Tibial artery (tissue), 4 donors: ENCODE measurements around the gene DPPA4.
"Not testable (repeated sequence)": the region's sequence is repeated elsewhere in the genome, so short reads cannot be mapped to it uniquely, and the experiment has no call there.

Source experiments
- DNase-seq, 2 donors: peaks; one replicate each; pipeline ENCODE4 v3.0.0-alpha.2; 2019
- H3K27ac ChIP-seq, 2 donors: fragments of 200-600 bp; sonication (generic) in 1 of 2; 1 replicate in 1 of 2; 2 replicates in 1 of 2; pipeline ENCODE4 v1.5.1; 2018 to 2019; ENCODE audit warnings: mild to moderate bottlenecking in 1 of 2
- H3K27me3 ChIP-seq, 2 donors: fragments of 200-600 bp; sonication (generic) in 1 of 2; one replicate each; pipeline versions ENCODE4 v1.5.1 to v1.6.0; 2016 to 2019
- H3K36me3 ChIP-seq, 3 donors: fragments of 200-600 bp; sonication (generic) in 2 of 3; one replicate each; pipeline ENCODE4 v1.5.1; 2016 to 2019; ENCODE audit warnings: mild to moderate bottlenecking in 2 of 3
- H3K4me1 ChIP-seq, 4 donors: fragments of 200-600 bp; sonication (generic) in 2 of 4; 1 replicate in 3 of 4; 2 replicates in 1 of 4; pipeline ENCODE4 v1.5.1; 2016 to 2019
- H3K4me3 ChIP-seq, 2 donors: fragments of 200-600 bp; sonication (generic) in 1 of 2; 1 replicate in 1 of 2; 2 replicates in 1 of 2; pipeline ENCODE4 v1.5.1; 2018 to 2019; ENCODE audit warnings: mild to moderate bottlenecking in 2 of 2
- H3K9me3 ChIP-seq, 3 donors: fragments of 200-600 bp; sonication (generic) in 1 of 3; one replicate each; pipeline ENCODE4 v1.5.1; 2016 to 2019
- intact Hi-C: fragments of 100-400 bp; cut with DNase I; formaldehyde crosslinking; loops from one replicate; pipeline ENCODE4 v1.15.0; 2023; ENCODE audit warnings: low total_unique reads
- TF ChIP-seq, protein P1 (sequence below), 2 experiments: fragments of 200-600 bp in 1 of 2; fragments of 450-650 bp in 1 of 2; IDR thresholded peaks; one replicate each; pipeline ENCODE4 v1.5.1; 2017 to 2019; ENCODE audit warnings: antibody characterized with exemption in 2 of 2, mild to moderate bottlenecking in 1 of 2, moderate library complexity in 1 of 2

The DPPA4 gene

GRCh38 chr3:109337393-109337792 lies at the start of gene DPPA4:
DPPA4 (minus strand) TSS chr3:109337546; CDS start chr3:109337517, 29 bp downstream.
- TF ChIP-seq, protein P1, sequence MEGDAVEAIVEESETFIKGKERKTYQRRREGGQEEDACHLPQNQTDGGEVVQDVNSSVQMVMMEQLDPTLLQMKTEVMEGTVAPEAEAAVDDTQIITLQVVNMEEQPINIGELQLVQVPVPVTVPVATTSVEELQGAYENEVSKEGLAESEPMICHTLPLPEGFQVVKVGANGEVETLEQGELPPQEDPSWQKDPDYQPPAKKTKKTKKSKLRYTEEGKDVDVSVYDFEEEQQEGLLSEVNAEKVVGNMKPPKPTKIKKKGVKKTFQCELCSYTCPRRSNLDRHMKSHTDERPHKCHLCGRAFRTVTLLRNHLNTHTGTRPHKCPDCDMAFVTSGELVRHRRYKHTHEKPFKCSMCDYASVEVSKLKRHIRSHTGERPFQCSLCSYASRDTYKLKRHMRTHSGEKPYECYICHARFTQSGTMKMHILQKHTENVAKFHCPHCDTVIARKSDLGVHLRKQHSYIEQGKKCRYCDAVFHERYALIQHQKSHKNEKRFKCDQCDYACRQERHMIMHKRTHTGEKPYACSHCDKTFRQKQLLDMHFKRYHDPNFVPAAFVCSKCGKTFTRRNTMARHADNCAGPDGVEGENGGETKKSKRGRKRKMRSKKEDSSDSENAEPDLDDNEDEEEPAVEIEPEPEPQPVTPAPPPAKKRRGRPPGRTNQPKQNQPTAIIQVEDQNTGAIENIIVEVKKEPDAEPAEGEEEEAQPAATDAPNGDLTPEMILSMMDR (IDR thresholded peaks at IDR 0.05), result no peak
- intact Hi-C loops, result no loop called here
- no peaks in the 10 kb centered on the region for H3K27me3 ChIP-seq
- no peak within 1 kb of the TSS for H3K27ac ChIP-seq
- peaks cover 0 to 8% (median 0%) of the 10 kb centered on the region in 4 donors for H3K4me1 ChIP-seq
- no peak for DNase-seq
- no peaks in the 10 kb centered on the region for H3K9me3 ChIP-seq
- H3K4me3 ChIP-seq, result peak within 1 kb of the TSS; percentile 35 to 43
- H3K36me3 ChIP-seq, result no peaks in the 10 kb centered on the region

DNA sequence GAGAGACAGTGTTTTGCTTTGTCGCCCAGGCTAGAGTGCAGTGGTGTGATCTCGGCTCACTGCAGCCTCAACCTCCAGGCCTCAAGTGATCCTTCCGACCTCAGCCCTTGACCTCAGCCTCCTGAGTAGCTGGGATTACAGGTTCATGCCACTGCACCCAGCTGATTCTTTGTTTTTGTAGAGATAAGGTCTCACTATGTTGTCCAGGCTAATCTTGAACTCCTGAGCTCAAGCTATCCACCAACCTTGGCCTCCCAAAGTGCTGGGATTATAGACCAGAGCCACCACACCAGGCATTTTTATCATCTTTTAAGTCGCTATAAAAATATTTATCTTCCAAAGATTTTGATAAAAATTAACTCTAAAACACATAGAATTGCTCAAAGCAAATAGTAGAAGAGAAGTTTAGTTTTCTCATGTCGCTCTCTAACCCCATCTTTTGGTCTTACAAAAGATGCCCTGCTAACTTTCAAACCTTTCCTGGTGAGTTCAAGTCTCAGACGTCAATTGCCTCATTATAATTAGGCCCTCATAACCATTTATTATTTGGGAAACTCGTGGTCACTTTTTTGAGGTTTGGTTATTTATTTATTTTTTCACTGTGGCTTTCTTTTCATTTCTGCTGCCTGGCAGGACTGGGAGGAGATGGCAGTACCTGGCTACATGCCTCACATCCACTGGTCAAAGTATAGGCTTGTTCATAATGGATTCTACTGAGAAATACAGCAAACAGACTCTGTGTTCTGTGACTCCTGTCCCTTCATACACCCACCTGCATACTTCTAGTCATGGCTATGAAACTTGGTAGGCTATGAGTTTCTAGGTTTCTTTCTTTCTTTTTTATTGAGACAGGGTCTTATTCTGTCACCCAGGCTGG lies 48.3 kb upstream of the DPPA4 start:
- Histone ChIP-seq H3K9me3 (no peaks in the 10 kb centered on the region), H3K4me3 (no peak overlapping the region), H3K36me3 (no peaks in the 10 kb centered on the region), H3K27me3 (no peaks in the 10 kb centered on the region), H3K27ac (no peak overlapping the region), H3K4me1 (no peaks in the 10 kb centered on the region)
- DNase-seq, result no peak
- intact Hi-C loops, result no loop called here
- TF ChIP-seq, protein P1 (IDR thresholded peaks at IDR 0.05), result no peak

- no peak for DNase-seq
- no peaks in the 10 kb centered on the region for H3K9me3 ChIP-seq
- H3K27ac ChIP-seq, result no peak overlapping the region
- no peaks in the 10 kb centered on the region for H3K36me3 ChIP-seq
- intact Hi-C loops, result no loop called here
- no peak overlapping the region for H3K4me3 ChIP-seq
- H3K27me3 ChIP-seq, result no peaks in the 10 kb centered on the region
- H3K4me1 ChIP-seq, result no peaks in the 10 kb centered on the region
- TF ChIP-seq, protein P1 (IDR thresholded peaks at IDR 0.05), result no peak
These were observed 46.8 kb upstream of the DPPA4 start for GRCh38 chr3:109384164-109384563.

- intact Hi-C loops, result no loop called here
- TF ChIP-seq, protein P1 (IDR thresholded peaks at IDR 0.05), result no peak
- H3K9me3 ChIP-seq, result no peaks in the 10 kb centered on the region
- no peak overlapping the region for H3K4me3 ChIP-seq
- H3K27me3 ChIP-seq, result no peaks in the 10 kb centered on the region
- no peak overlapping the region for H3K27ac ChIP-seq
- no peaks in the 10 kb centered on the region for H3K4me1 ChIP-seq
- H3K36me3 ChIP-seq, result no peaks in the 10 kb centered on the region
- DNase-seq, result no peak
These were observed 45.2 kb upstream of the DPPA4 start for GRCh38 chr3:109382588-109382987.

DNA sequence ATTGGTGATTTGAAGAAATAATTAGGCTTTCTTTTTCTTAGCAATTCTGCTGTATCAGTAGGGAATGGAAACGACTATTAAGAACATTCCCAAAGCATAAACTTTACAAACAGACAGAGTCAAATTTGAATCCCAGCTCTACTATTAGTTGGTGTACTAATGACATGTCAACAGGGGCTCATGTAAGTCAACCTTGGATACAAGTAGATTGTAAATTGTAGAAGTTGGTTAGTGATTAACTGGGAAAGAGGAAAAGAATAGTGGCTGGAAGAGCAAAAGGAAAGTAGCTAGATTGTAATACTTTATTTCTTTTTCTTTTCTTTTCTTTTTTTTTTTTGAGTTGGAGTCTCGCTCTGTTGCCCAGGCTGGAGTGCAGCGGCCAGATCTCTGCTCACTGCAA lies 38.6 kb upstream of the DPPA4 start:
- no peaks in the 10 kb centered on the region for H3K36me3 ChIP-seq
- H3K27me3 ChIP-seq, result no peaks in the 10 kb centered on the region
- intact Hi-C loops, result no loop called here
- H3K4me1 ChIP-seq, result no peaks in the 10 kb centered on the region
- no peaks in the 10 kb centered on the region for H3K9me3 ChIP-seq
- H3K27ac ChIP-seq, result no peak overlapping the region
- DNase-seq, result no peak
- no peak overlapping the region for H3K4me3 ChIP-seq
- TF ChIP-seq, protein P1 (IDR thresholded peaks at IDR 0.05), result no peak

DNA sequence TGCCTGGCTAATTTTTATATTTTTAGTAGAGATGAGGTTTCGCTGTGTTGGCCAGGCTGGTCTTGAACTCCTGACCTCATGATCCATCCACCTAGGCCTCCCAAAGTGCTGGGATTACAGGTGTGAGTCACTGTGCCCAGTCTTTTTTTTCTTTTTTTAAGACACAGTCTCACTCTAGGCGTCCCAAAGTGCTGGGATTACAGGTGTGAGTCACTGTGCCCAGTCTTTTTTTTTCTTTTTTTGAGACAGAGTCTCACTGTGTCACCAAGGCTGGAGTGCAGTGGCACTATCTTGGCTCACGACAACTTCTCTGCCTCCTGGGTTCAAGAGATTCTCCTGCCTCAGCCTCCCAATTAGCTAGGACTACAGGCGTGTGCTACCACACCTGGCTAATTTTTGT lies 37.1 kb upstream of the DPPA4 start:
- H3K36me3 ChIP-seq, H3K27ac ChIP-seq, intact Hi-C loops, H3K4me1 ChIP-seq, H3K4me3 ChIP-seq, H3K9me3 ChIP-seq, DNase-seq, H3K27me3 ChIP-seq: not testable (repeated sequence)
